ENCODE results near the gene NAA60.
A peak's percentile ranks its signal among the peaks of the same experiment; 100 is the strongest.

The NAA60 gene

DNA sequence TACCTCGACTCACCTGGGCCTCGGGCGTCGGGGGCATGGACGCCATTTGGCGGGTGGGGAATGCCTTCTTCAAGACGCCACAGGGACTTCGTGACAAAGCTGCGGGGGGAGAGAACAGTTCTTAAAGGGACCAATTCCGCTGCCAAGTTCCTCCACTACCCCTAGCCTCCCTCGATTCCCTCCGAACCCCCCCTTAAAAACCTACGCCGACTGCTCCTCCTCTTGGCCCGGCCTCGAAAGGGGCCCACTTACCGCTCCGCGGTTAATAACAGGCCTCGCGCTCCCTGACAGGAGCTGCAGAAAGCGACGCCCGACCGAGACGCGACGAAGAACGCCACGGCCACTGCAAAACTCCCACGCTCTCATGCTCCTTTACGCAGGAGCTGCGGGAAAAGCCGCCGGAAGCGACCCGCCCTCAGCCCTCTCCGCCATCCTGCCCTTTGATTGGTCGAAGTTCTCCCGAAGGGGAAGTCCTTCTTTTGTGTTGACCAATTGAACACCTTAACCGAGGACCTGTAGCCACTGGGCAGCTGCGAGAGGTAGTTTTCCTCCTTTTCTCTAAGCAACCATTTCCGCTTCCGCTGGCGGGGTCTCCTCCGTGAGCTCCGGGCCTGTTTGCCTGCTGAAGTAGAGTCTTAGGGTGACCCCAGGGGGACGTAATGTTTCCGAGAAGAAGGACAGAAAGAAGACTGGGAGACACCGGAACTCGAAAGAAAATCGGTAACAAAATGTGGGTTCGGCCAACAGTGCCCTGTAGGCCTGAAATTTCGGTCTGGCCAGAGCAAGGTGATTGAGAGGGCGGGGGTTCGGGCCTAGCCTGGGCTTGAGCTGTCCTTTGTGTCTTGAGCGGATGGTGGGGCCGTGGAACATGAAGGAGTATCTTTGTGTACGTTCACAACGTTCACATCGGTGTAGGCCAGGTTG is at the start of gene NAA60, which contains the start of gene ZNF597:
TSS of gene NAA60 (plus strand) at position 573 of the 924 bp plus-strand sequence. CDS start 32,548 bp downstream, outside the sequence.
TSS of gene ZNF597 (minus strand) at position 397 of the 924 bp plus-strand sequence. CDS start at position 46, 351 bp downstream.
- DNase-seq (ENCODE audit: low read depth in 2 of 2, low spot score in 1 of 2) = peak; percentile 29 to 62

GRCh38 chr16:3400446-3400778 is 43.1 kb upstream of the NAA60 start:
- no peak for DNase-seq (ENCODE audit: low read depth in 2 of 2, low spot score in 1 of 2)

DNA sequence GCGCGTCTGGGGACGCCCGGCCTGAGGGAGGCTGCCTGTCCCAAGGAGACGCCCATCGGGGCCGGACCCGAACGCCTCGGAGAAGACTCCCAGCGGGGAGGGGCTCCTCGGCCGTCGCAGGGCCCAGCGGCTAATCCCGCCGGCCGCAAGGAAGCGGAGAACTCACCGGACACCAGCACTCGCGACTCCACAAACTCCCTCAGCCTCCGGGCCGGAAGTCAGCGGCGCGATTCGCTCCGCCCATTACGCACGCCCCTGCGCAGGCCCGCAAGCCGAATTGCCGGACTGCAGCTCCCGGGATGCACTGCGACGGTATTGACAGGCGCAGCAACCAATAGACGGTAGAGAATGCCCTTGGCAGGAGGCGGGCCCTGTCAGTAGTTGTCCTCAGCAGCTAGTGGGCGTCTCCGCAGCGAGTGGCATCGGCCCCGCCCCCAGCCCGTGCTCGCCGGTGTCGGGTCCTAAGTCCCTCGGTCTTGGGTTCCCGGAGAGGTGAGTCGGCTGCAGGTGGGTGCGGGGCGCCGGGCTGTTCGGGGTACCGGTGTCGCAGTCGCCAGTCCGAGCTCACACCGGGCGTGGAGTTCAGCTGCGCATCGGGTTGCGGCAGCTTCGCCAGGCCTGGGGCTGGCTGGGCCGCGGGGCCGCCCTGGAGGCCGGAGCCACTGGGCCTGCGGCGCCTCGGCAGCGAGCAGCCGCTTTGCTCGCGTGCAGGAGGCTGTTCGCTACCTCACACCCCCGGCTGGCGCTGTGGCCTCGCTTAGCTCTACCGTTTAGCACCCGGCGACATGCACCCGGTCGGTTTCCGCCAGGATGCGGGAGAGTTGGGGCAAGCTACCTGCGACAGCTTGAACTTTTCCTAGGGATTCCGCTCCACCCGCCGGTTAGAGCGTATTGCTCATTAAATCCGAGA is 42.4 kb upstream of the NAA60 start, which contains the start of the genes ZNF174 and ZSCAN32:
TSS of gene ZNF174 (plus strand) at position 437 of the 910 bp plus-strand sequence. CDS start 790 bp downstream, outside the sequence.
TSS of gene ZSCAN32 (minus strand) at position 226 of the 910 bp plus-strand sequence. CDS start 3,447 bp downstream, outside the sequence.
- DNase-seq (ENCODE audit: low read depth in 2 of 2, low spot score in 1 of 2) = peak; percentile 95 to 96

GRCh38 chr16:3401719-3402397 is 41.6 kb upstream of the NAA60 start:
- DNase-seq (ENCODE audit: low read depth in 2 of 2, low spot score in 1 of 2) = no peak

GRCh38 chr16:3408561-3409197 is 34.8 kb upstream of the NAA60 start:
- no peak for DNase-seq (ENCODE audit: low read depth in 2 of 2, low spot score in 1 of 2)

DNA sequence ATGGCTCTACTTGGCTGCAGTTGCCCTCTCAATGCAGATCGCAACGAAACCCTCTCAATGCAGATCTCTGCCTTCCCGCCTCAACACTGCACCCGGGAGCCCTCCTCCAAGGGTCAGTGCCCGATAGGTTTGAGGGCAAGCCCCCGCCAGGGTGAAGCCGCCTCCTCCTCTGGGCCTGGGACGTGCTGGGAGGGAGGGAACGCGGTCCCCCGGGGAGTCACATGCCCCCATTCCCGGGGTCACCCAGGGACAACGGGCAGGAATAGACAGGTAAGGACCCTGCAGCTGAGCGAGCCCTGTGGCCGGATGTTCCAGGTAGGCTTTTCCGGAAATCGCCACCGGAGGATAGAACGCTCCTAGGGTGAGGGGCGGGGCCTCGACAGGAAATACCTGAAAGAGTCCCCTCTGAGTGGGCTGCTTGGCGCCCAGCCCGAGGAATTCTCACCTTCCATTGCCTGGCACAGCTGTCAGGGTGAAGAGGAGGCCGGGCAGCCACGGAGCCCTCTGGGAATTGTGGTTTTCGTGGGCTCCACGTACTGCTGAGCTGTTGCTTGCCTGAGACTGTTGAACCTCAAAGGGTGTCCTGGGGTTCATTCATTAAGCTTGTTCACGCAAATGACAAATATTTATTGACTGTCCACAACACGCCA is 29.6 kb upstream of the NAA60 start:
- DNase-seq (ENCODE audit: low read depth in 2 of 2, low spot score in 1 of 2) = no peak

GRCh38 chr16:3431779-3432219 is 11.7 kb upstream of the NAA60 start:
- peak in 1 of 2 donors; percentile 17 for DNase-seq (ENCODE audit: low read depth in 2 of 2, low spot score in 1 of 2)

DNA sequence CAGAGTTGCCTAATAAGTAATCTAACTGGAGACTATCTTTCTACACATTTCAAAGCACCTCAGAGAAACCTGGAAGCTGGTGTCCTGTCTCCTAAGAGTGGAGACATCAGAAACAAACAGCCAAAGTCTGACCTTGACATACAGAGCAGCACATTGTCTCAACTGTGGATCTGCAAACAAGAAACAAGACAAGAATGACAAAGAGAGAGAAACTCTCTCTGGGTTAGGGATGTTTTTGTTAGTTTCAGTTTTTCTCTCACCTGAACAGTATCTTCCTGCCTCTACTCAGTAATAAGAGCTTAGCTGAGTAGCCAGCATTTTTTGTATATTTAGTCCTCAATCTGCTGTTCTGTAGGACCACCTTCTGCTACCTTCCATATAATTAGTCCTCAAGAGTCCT is 9.1 kb upstream of the NAA60 start:
- DNase-seq (ENCODE audit: low read depth in 2 of 2, low spot score in 1 of 2) = no peak

DNA sequence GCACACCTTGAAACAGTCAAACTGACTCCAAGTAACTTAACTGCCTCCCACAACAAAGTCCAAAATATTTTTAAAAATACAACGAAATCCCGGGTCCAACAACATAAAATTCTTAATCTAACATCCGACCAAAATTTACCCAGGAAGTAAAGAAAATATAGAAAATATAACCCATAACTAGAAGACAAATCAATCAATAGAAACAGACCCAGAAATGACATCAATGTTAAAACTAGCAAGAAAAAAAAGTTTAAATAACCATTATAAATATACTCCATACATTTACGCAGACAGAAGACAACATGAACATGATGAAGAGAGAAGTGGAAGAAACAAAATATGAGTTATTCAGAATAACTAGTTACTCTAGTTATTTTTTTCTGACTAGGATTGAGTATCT is 3.8 kb upstream of the NAA60 start:
- DNase-seq (ENCODE audit: low read depth in 2 of 2, low spot score in 1 of 2) = no peak

DNA sequence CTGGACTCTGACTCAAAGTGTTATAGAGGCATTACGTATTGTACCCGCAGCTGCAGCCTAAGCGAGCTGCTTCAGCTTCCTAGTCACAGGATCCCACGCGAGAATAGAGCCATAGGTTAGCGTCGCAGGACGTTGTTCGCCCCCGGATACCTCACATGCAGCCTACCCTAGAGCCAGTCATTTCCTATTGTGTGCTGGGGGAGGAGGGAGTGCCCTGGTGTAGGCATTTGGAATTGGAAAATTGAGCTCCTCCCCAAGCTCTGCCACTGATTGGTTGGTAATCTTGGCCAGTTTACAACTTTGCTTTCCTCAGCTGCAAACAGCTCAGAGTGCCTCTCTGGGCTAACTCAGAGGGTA is 530 bp downstream of the NAA60 start:
- DNase-seq (ENCODE audit: low read depth in 2 of 2, low spot score in 1 of 2) = no peak

GRCh38 chr16:3454093-3454492 is 10.6 kb downstream of the NAA60 start:
- no peak for DNase-seq (ENCODE audit: low read depth in 2 of 2, low spot score in 1 of 2)

DNA sequence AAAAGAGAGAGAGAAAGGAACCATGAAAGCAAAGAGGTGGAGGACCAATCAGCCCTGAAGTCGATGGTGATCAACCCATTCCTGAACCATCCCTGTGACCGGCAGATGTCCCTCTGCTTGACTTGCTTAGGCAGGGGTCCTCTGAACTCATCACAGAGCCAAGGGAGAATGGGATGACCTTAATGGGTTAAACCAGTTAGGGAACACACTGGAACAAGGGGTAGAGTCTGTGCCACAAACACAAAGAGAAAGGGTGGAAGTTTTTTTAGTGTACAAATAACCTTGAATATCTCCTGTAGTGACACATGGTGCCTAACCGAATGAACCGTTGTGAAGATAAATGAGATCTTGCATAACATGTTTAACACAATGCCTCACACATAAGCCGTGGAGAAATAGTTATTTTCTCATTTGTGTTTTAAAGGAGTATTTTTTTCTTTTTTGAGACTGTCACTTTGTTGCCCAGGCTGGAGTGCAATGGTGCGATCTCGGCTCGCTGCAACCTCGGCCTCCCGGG is 11.2 kb downstream of the NAA60 start:
- no peak for DNase-seq (ENCODE audit: low read depth in 2 of 2, low spot score in 1 of 2)

GRCh38 chr16:3457434-3458252 is 14.2 kb downstream of the NAA60 start:
- DNase-seq (ENCODE audit: low read depth in 2 of 2, low spot score in 1 of 2) = peak; percentile 69 to 82

- DNase-seq (ENCODE audit: low read depth in 2 of 2, low spot score in 1 of 2) = no peak
These were observed 14.9 kb downstream of the NAA60 start for GRCh38 chr16:3458278-3458851.

DNA sequence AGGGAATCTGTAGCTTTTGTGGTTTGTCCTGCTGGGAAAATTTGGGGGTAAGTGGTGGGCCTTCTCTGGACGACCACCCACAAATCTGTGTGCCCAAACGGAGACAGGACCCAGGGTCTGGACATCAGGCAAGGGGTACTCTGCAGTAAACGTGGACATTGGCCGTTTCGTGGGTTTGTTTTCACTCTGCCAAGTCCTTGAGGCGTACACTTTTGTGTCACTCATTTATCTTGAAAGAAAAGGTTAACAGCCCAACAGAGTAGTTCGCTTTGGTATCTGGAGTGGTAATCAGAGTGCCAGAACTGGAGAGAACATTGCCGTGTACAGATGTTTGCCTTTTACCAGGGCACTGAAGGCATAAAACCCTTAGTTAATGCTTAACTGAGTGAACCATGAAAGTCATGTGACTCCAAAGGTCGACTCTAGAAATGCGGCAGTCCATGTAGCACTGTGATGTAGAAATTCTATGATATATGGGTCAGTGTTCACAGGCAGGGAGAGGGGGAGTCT is 15.4 kb downstream of the NAA60 start:
- no peak for DNase-seq (ENCODE audit: low read depth in 2 of 2, low spot score in 1 of 2)

- DNase-seq (ENCODE audit: low read depth in 2 of 2, low spot score in 1 of 2) = no peak
These were observed 16.1 kb downstream of the NAA60 start for GRCh38 chr16:3459401-3460090.

GRCh38 chr16:3460121-3460520 is 16.6 kb downstream of the NAA60 start:
- DNase-seq (ENCODE audit: low read depth in 2 of 2, low spot score in 1 of 2) = no peak

- DNase-seq (ENCODE audit: low read depth in 2 of 2, low spot score in 1 of 2) = no peak
These were observed 17.1 kb downstream of the NAA60 start for GRCh38 chr16:3460585-3460984.
